Neural cell (in vitro differentiated cells): ENCODE measurements around the gene HK1.

Source experiments
- EP300 ChIP-seq: fragments of 450-650 bp; conservative IDR thresholded peaks from 2 replicates; pipeline ENCODE4 v1.6.1; 2014; ENCODE audit warnings: antibody characterized with exemption, mild to moderate bottlenecking, moderate library complexity; ENCODE audit not compliant: poor library complexity, severe bottlenecking
- EZH2 ChIP-seq: fragments of 200-600, 300-800 bp; shearing (Covaris generic), sonication (generic); IDR thresholded peaks from 2 replicates; pipeline ENCODE4 v1.6.1; 2014; ENCODE audit warnings: antibody characterized with exemption, low read length, borderline replicate concordance, mild to moderate bottlenecking; ENCODE audit not compliant: insufficient read depth, poor library complexity, severe bottlenecking
- MXI1 ChIP-seq: fragments of 450-650 bp; conservative IDR thresholded peaks from 2 replicates; pipeline ENCODE4 v1.6.1; 2014; ENCODE audit warnings: antibody characterized with exemption, mild to moderate bottlenecking; ENCODE audit not compliant: poor library complexity, severe bottlenecking
- TAF1 ChIP-seq: IDR thresholded peaks from 2 replicates; pipeline ENCODE4 v1.6.1; 2012; ENCODE audit warnings: low read depth
- TF ChIP-seq, protein P1 (sequence below): IDR thresholded peaks from 2 replicates; pipeline ENCODE4 v1.6.1; 2012; ENCODE audit warnings: borderline replicate concordance
- TF ChIP-seq, protein P2 (sequence below): fragments of 450-650 bp; IDR thresholded peaks from 2 replicates; pipeline ENCODE4 v1.5.1; 2014; ENCODE audit warnings: antibody characterized with exemption, mild to moderate bottlenecking, moderate library complexity; ENCODE audit not compliant: poor library complexity, severe bottlenecking

DNA sequence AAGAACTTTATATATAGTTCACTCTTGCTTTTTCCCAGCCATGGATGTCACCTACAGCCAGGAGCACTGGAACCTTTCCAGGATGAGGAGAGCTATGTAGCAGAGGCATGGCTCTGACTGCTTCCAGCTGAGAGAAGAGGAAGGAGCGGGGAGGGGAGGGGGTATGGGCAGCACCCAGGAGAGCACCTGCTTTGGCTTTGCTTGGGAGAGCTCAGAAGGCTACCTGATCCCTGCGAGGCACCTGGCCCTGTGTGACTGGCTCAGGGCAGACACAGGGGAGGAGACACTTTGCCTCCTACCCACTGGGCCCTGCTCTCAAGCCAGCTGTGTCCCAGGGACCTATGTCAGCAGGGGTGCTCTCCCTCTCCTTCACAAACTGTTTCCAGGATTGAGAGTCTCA, 67.1 kb downstream of the HK1 start:
- TF ChIP-seq EZH2: no peak
- TF ChIP-seq, protein P1, sequence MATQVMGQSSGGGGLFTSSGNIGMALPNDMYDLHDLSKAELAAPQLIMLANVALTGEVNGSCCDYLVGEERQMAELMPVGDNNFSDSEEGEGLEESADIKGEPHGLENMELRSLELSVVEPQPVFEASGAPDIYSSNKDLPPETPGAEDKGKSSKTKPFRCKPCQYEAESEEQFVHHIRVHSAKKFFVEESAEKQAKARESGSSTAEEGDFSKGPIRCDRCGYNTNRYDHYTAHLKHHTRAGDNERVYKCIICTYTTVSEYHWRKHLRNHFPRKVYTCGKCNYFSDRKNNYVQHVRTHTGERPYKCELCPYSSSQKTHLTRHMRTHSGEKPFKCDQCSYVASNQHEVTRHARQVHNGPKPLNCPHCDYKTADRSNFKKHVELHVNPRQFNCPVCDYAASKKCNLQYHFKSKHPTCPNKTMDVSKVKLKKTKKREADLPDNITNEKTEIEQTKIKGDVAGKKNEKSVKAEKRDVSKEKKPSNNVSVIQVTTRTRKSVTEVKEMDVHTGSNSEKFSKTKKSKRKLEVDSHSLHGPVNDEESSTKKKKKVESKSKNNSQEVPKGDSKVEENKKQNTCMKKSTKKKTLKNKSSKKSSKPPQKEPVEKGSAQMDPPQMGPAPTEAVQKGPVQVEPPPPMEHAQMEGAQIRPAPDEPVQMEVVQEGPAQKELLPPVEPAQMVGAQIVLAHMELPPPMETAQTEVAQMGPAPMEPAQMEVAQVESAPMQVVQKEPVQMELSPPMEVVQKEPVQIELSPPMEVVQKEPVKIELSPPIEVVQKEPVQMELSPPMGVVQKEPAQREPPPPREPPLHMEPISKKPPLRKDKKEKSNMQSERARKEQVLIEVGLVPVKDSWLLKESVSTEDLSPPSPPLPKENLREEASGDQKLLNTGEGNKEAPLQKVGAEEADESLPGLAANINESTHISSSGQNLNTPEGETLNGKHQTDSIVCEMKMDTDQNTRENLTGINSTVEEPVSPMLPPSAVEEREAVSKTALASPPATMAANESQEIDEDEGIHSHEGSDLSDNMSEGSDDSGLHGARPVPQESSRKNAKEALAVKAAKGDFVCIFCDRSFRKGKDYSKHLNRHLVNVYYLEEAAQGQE: no peak
- TF ChIP-seq, protein P2, sequence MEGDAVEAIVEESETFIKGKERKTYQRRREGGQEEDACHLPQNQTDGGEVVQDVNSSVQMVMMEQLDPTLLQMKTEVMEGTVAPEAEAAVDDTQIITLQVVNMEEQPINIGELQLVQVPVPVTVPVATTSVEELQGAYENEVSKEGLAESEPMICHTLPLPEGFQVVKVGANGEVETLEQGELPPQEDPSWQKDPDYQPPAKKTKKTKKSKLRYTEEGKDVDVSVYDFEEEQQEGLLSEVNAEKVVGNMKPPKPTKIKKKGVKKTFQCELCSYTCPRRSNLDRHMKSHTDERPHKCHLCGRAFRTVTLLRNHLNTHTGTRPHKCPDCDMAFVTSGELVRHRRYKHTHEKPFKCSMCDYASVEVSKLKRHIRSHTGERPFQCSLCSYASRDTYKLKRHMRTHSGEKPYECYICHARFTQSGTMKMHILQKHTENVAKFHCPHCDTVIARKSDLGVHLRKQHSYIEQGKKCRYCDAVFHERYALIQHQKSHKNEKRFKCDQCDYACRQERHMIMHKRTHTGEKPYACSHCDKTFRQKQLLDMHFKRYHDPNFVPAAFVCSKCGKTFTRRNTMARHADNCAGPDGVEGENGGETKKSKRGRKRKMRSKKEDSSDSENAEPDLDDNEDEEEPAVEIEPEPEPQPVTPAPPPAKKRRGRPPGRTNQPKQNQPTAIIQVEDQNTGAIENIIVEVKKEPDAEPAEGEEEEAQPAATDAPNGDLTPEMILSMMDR: no peak
- TF ChIP-seq EP300: no peak
- TF ChIP-seq TAF1: no peak
- TF ChIP-seq MXI1: no peak
